ENCODE data around the gene KRTAP29-1. TPM values are rescaled to one million over a fixed set of nuclear protein-coding genes. Genes with fewer than 3 reads are reported as not detected.

Gene KRTAP29-1
- total RNA-seq, 1 experiment from 2014 or later: not detected

GRCh38 chr17:41326173-41327145, 23.8 kb upstream of the KRTAP29-1 start:
- ChIA-PET POLR2A (interaction anchor here (0.6 kb wide), 1 partner anchor 466 kb away, joined by 3 read pairs; no protein-coding TSS in a partner anchor), CTCF (interaction anchor here (0.6 kb wide), 1 partner anchor 432 kb away, joined by 3 read pairs; no protein-coding TSS in a partner anchor)
- no peak for DNase-seq (ENCODE audit: low read depth, low spot score)
- in situ Hi-C loops (cut with HindIII; ENCODE audit: low pct_unique_long_range_greater_than_20kb, low sequenced_read_pairs): no loop called here
- Histone ChIP-seq H3K9me3 (ENCODE audit: control insufficient read depth, insufficient read depth, low read depth, low read length) (no peaks in the 10 kb centered on the region), H3K4me3 (ENCODE audit: low read depth in 2 of 2, low read length in 2 of 2) (no peak overlapping the region), H3K4me1 (ENCODE audit: control insufficient read depth, insufficient read depth, low read length) (no peaks in the 10 kb centered on the region), H3K27me3 (ENCODE audit: control insufficient read depth, insufficient read depth, low read length) (no peaks in the 10 kb centered on the region), H3K27ac (ENCODE audit: low read length) (no peak overlapping the region; the same call in 1 of the 2 replicates), H3K36me3 (ENCODE audit: control insufficient read depth, insufficient read depth, low read length) (no peaks in the 10 kb centered on the region)
- no peak for TF ChIP-seq SIN3A (IDR thresholded peaks at IDR 0.05; ENCODE audit: borderline replicate concordance, insufficient read depth, low read depth, low read length)
- no peak for TF ChIP-seq POLR2AphosphoS5 (IDR thresholded peaks at IDR 0.05; ENCODE audit: low read depth, low read length)
- no peak for TF ChIP-seq TCF7L2 (IDR thresholded peaks at IDR 0.05; ENCODE audit: low read depth, low read length)
- TF ChIP-seq REST (IDR thresholded peaks at IDR 0.05; ENCODE audit: insufficient read depth in 1 of 2, low read depth in 2 of 2, low read length in 1 of 2): no peak
- TF ChIP-seq CTCF (IDR thresholded peaks at IDR 0.05): no peak
- intact Hi-C loops (cut with micrococcal nuclease; ENCODE audit: unreplicated experiment): loop anchor here (10.0 kb wide), 1 partner anchor 338 kb away; no protein-coding TSS in a partner anchor
- BruUV-seq (replicated peaks): no TSS peak
- no peak for ATAC-seq

- H3K4me3 ChIP-seq (ENCODE audit: low read depth in 2 of 2, low read length in 2 of 2): no peak overlapping the region
- no peaks in the 10 kb centered on the region for H3K36me3 ChIP-seq (ENCODE audit: control insufficient read depth, insufficient read depth, low read length)
- TF ChIP-seq POLR2AphosphoS5 (IDR thresholded peaks at IDR 0.05; ENCODE audit: low read depth, low read length) (no peak), CTCF (IDR thresholded peaks at IDR 0.05) (no peak), TCF7L2 (IDR thresholded peaks at IDR 0.05; ENCODE audit: low read depth, low read length) (no peak), SIN3A (IDR thresholded peaks at IDR 0.05; ENCODE audit: borderline replicate concordance, insufficient read depth, low read depth, low read length) (no peak), REST (IDR thresholded peaks at IDR 0.05; ENCODE audit: insufficient read depth in 1 of 2, low read depth in 2 of 2, low read length in 1 of 2) (no peak)
- no peaks in the 10 kb centered on the region for H3K27me3 ChIP-seq (ENCODE audit: control insufficient read depth, insufficient read depth, low read length)
- POLR2A ChIA-PET: no interaction called here
- intact Hi-C loops (cut with micrococcal nuclease; ENCODE audit: unreplicated experiment) (loop anchor here (10.0 kb wide), 1 partner anchor 339 kb away; no protein-coding TSS in a partner anchor), in situ Hi-C loops (cut with HindIII; ENCODE audit: low pct_unique_long_range_greater_than_20kb, low sequenced_read_pairs) (no loop called here)
- CTCF ChIA-PET: no interaction called here
- H3K4me1 ChIP-seq (ENCODE audit: control insufficient read depth, insufficient read depth, low read length): no peaks in the 10 kb centered on the region
- BruUV-seq (replicated peaks): no TSS peak
- ATAC-seq: no peak
- H3K27ac ChIP-seq (ENCODE audit: low read length): no peak overlapping the region
- no peak for DNase-seq (ENCODE audit: low read depth, low spot score)
- no peaks in the 10 kb centered on the region for H3K9me3 ChIP-seq (ENCODE audit: control insufficient read depth, insufficient read depth, low read depth, low read length)
These were observed 23.0 kb upstream of the KRTAP29-1 start for GRCh38 chr17:41325611-41326010.

Measured in Panc1 (cell line).